Upper lobe of left lung (tissue), 6 donors: ENCODE data around the gene MIGA2. TPM values are rescaled to one million over a fixed set of nuclear protein-coding genes. Genes with fewer than 3 reads are reported as not detected.

Experiments
- ATAC-seq, 2 donors: fragments of 200-7000 bp; cut with Tn5 transposase; one replicate each; pipeline ENCODE4 v1.9.1; 2022; ENCODE audit warnings: mild to moderate bottlenecking in 2 of 2, moderate library complexity in 2 of 2; ENCODE audit not compliant: low FRiP score in 2 of 2
- DNase-seq, 2 donors: peaks; one replicate each; pipeline ENCODE4 v3.0.0-alpha.2; 2019 to 2020
- H3K27ac ChIP-seq, 4 donors: fragments of 200-600 bp; sonication (generic); one replicate each; pipeline ENCODE4 v1.5.1; 2016 to 2019
- H3K27me3 ChIP-seq, 4 donors: fragments of 200-600 bp; sonication (generic); one replicate each; pipeline ENCODE4 v1.5.1; 2017 to 2019
- H3K36me3 ChIP-seq, 4 donors: fragments of 200-600 bp; sonication (generic); one replicate each; pipeline ENCODE4 v1.5.1; 2016 to 2019
- H3K4me1 ChIP-seq, 4 donors: fragments of 200-600 bp; sonication (generic); one replicate each; pipeline ENCODE4 v1.5.1; 2018 to 2019
- H3K4me3 ChIP-seq, 4 donors: fragments of 200-600 bp; sonication (generic); one replicate each; pipeline ENCODE4 v1.5.1; 2017 to 2019; ENCODE audit warnings: mild to moderate bottlenecking in 2 of 4, moderate library complexity in 1 of 4
- H3K9me3 ChIP-seq, 4 donors: fragments of 200-600 bp; sonication (generic); one replicate each; pipeline ENCODE4 v1.5.1; 2018 to 2019
- EP300 ChIP-seq, 4 donors: sonication (generic); formaldehyde crosslinking; IDR thresholded peaks; one replicate each; pipeline ENCODE4 v1.5.1; 2017; ENCODE audit warnings: antibody characterized with exemption in 4 of 4, control low read depth in 2 of 4
- POLR2A ChIP-seq, 4 donors: fragments of 450-650 bp; IDR thresholded peaks; one replicate each; pipeline ENCODE4 v1.5.1; 2016 to 2017; ENCODE audit warnings: antibody characterized with exemption in 4 of 4, mild to moderate bottlenecking in 2 of 4
- POLR2AphosphoS5 ChIP-seq, 2 donors: sonication (generic); formaldehyde crosslinking; IDR thresholded peaks; one replicate each; pipeline ENCODE4 v1.5.1; 2017; ENCODE audit warnings: antibody characterized with exemption in 2 of 2
- WGBS, 2 donors: methylation state at CpG; one replicate each; pipeline ENCODE4 v1.1.5; 2017 to 2018; 5-methylcytosine and 5-hydroxymethylcytosine counted together
- total RNA-seq, 6 donors: library from RNA; depleted of rRNA in 4 of 6; stranded (reverse); fragments of >200 nt in 4 of 6; gene quantifications; one replicate each; pipeline versions ENCODE4 v1.1.0 to v1.2.1, GENCODE V29; 2016 to 2021
- TF ChIP-seq, protein P1 (sequence below), 6 experiments: fragments of 450-650 bp in 4 of 6; fragments of 200-600 bp in 2 of 6; sonication (generic) in 2 of 6; IDR thresholded peaks; one replicate each; pipeline ENCODE4 v1.5.1; 2016 to 2019; ENCODE audit warnings: antibody characterized with exemption in 6 of 6
- donor health status: DM: no; HTN: no; CAD: no; lungs with moderate emphysema.
- donor health status: DM: no; HTN: yes; CAD: no; lungs with severe emphysema.

The MIGA2 gene
- total RNA-seq, 6 donors from 2014 or later: 18.6 to 95.3 (median 28.6) TPM

DNA sequence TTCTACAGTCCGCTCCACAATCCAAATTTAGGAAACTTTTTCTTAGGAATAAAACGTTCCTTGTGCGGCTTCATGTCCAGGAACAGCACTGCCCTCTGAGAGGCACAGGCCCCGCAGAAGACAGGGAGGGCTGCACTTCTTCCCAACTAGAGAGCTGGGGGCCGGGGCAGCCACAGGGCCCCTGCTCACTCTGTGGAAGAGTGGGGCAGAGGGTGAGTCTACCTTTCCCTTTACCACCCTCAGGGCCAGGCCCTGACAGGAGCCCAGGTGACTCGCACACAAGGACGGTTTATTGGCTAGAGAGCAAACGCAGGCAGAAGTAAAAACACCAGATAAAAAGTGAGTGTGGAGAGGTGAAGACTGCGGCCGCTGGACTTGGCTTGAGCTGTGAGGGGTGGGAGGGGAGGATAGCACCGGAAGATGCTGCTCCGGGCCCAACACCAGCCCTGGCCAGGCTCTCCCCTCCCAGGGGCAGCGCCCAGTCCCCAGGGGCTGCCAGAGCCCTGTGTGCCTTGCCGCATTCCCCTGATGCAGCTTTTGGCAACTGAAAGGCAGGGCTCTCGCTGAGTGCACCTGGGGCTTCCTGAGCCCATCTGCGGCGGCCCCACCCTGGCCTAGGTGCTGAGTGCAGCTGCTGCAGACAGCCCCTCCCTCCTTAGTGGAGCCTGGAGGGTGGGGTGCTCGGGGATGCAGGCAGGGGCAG is 28.5 kb upstream of the MIGA2 start:
- Histone ChIP-seq H3K36me3 (peaks cover 13 to 96% (median 71%) of the 10 kb centered on the region in 4 donors), H3K4me1 (peaks cover 0 to 9% (median 5%) of the 10 kb centered on the region in 4 donors), H3K27ac (no peak overlapping the region), H3K27me3 (no peaks in the 10 kb centered on the region), H3K9me3 (no peaks in the 10 kb centered on the region), H3K4me3 (no peak overlapping the region)
- WGBS, 2 donors: 86 to 91% methylated on average over 11 to 18 of the region's 18 CpGs
- no peak for ATAC-seq
- peak in 1 of 2 donors; percentile 74 for DNase-seq
- TF ChIP-seq POLR2AphosphoS5 (IDR thresholded peaks at IDR 0.05): no peak
- TF ChIP-seq EP300 (IDR thresholded peaks at IDR 0.05): no peak
- TF ChIP-seq, protein P1, sequence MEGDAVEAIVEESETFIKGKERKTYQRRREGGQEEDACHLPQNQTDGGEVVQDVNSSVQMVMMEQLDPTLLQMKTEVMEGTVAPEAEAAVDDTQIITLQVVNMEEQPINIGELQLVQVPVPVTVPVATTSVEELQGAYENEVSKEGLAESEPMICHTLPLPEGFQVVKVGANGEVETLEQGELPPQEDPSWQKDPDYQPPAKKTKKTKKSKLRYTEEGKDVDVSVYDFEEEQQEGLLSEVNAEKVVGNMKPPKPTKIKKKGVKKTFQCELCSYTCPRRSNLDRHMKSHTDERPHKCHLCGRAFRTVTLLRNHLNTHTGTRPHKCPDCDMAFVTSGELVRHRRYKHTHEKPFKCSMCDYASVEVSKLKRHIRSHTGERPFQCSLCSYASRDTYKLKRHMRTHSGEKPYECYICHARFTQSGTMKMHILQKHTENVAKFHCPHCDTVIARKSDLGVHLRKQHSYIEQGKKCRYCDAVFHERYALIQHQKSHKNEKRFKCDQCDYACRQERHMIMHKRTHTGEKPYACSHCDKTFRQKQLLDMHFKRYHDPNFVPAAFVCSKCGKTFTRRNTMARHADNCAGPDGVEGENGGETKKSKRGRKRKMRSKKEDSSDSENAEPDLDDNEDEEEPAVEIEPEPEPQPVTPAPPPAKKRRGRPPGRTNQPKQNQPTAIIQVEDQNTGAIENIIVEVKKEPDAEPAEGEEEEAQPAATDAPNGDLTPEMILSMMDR (IDR thresholded peaks at IDR 0.05): no peak
- TF ChIP-seq POLR2A (IDR thresholded peaks at IDR 0.05): no peak

- DNase-seq (no peak), ATAC-seq (no peak)
- no peaks in the 10 kb centered on the region for H3K27me3 ChIP-seq
- H3K4me1 ChIP-seq: peaks cover 0 to 9% (median 5%) of the 10 kb centered on the region in 4 donors
- TF ChIP-seq EP300 (IDR thresholded peaks at IDR 0.05) (no peak), POLR2AphosphoS5 (IDR thresholded peaks at IDR 0.05) (no peak), POLR2A (IDR thresholded peaks at IDR 0.05) (no peak)
- TF ChIP-seq, protein P1 (IDR thresholded peaks at IDR 0.05): no peak
- 99 to 100% methylated on average over 1 to 6 of the region's 6 CpGs for WGBS, 2 donors
- H3K9me3 ChIP-seq: no peaks in the 10 kb centered on the region
- no peak overlapping the region for H3K27ac ChIP-seq
- H3K36me3 ChIP-seq: peaks cover 18 to 96% (median 70%) of the 10 kb centered on the region in 4 donors
- H3K4me3 ChIP-seq: no peak overlapping the region
These were observed 27.9 kb upstream of the MIGA2 start for GRCh38 chr9:129008469-129008965.

DNA sequence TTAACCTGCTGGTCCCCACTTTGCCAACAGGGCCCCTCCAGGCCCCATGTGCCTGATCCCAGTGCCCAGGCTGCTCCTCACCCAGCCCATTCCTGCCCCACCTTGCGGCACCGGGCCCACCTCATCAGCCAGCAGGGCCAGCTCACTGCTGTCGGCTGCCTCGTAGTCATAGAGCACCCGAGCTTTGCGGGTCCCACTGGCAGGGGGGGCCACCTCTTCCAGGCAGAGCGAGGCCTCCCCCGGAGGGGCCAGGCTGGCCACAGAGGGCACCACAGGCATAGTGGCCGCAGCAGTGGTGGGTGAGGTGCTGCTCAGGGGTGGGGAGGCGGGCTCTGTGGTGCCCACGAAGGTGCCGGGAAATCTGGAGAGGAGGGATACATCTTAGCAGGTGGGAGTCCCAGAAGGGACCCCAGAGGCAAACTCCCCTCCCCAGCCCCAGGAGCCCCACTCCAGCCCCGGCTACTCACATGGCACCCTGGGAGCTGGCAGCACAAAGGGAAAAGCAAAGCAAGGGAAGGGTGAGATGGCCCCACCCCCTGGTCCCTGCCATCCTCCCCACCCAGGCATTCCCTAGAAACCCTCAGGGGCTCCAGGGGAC is 27.3 kb upstream of the MIGA2 start:
- DNase-seq (peak in 1 of 2 donors; percentile 63), ATAC-seq (no peak)
- no peaks in the 10 kb centered on the region for H3K9me3 ChIP-seq
- no peak overlapping the region for H3K27ac ChIP-seq
- no peak overlapping the region for H3K4me3 ChIP-seq
- peaks cover 23 to 97% (median 73%) of the 10 kb centered on the region in 4 donors for H3K36me3 ChIP-seq
- no peaks in the 10 kb centered on the region for H3K27me3 ChIP-seq
- H3K4me1 ChIP-seq: peaks cover 0 to 9% (median 5%) of the 10 kb centered on the region in 4 donors
- WGBS, 2 donors: 84% methylated on average over 10 of the region's 13 CpGs; no CpG with 5 or more reads in 1 of the 2 donors
- TF ChIP-seq POLR2AphosphoS5 (IDR thresholded peaks at IDR 0.05) (no peak), POLR2A (IDR thresholded peaks at IDR 0.05) (no peak), EP300 (IDR thresholded peaks at IDR 0.05) (no peak)
- TF ChIP-seq, protein P1 (IDR thresholded peaks at IDR 0.05): no peak

- ATAC-seq (no peak), DNase-seq (peak in 1 of 2 donors; percentile 61)
- 92 to 96% methylated on average over 15 to 16 of the region's 17 CpGs for WGBS, 2 donors
- Histone ChIP-seq H3K9me3 (no peaks in the 10 kb centered on the region), H3K27ac (no peak overlapping the region), H3K4me1 (peaks cover 0 to 9% (median 5%) of the 10 kb centered on the region in 4 donors), H3K4me3 (no peak overlapping the region), H3K36me3 (peaks cover 29 to 97% (median 77%) of the 10 kb centered on the region in 4 donors), H3K27me3 (no peaks in the 10 kb centered on the region)
- TF ChIP-seq, protein P1 (IDR thresholded peaks at IDR 0.05): no peak
- no peak for TF ChIP-seq POLR2AphosphoS5 (IDR thresholded peaks at IDR 0.05)
- TF ChIP-seq POLR2A (IDR thresholded peaks at IDR 0.05): no peak
- no peak for TF ChIP-seq EP300 (IDR thresholded peaks at IDR 0.05)
These were observed 26.8 kb upstream of the MIGA2 start for GRCh38 chr9:129009584-129010141.
